Mononuclear cell (primary cell): ENCODE results near the gene COA7. TPM values are rescaled to one million over a fixed set of nuclear protein-coding genes. Genes with fewer than 3 reads are reported as not detected.

Experiments used
- H3K27me3 ChIP-seq: 2 replicates; pipeline ENCODE4 v1.6.0; 2011; ENCODE audit warnings: low read length, control low read depth; ENCODE audit not compliant: insufficient read depth
- H3K4me1 ChIP-seq: 2 replicates; pipeline ENCODE4 v1.5.1; 2011; ENCODE audit warnings: mild to moderate bottlenecking, low read length, control low read depth; ENCODE audit not compliant: insufficient read depth
- H3K4me3 ChIP-seq: 2 replicates; pipeline ENCODE4 v1.5.1; 2011; ENCODE audit warnings: mild to moderate bottlenecking, low read length, moderate library complexity
- H3K9me3 ChIP-seq: 2 replicates; pipeline ENCODE4 v1.5.1; 2011; ENCODE audit warnings: low read depth, mild to moderate bottlenecking, control low read depth, low read length
- total RNA-seq: library from RNA; depleted of rRNA; stranded (reverse); fragments of >200 nt; gene quantifications from one replicate; pipeline ENCODE4 v1.2.3, GENCODE V29; 2012

The COA7 gene
- total RNA-seq, 1 donor = 1.8 TPM

GRCh38 chr1:52684545-52684944 lies 13.6 kb downstream of the COA7 start:
- no peaks in the 10 kb centered on the region for H3K9me3 ChIP-seq
- H3K4me3 ChIP-seq = no peak overlapping the region
- no peaks in the 10 kb centered on the region for H3K27me3 ChIP-seq
- peaks cover 7% of the 10 kb centered on the region for H3K4me1 ChIP-seq

GRCh38 chr1:52683367-52683940 lies 14.7 kb downstream of the COA7 start:
- H3K4me1 ChIP-seq = peaks cover 7% of the 10 kb centered on the region
- H3K9me3 ChIP-seq = no peaks in the 10 kb centered on the region
- no peaks in the 10 kb centered on the region for H3K27me3 ChIP-seq

GRCh38 chr1:52681136-52681535 lies 17.0 kb downstream of the COA7 start:
- H3K4me3 ChIP-seq = no peak overlapping the region
- peaks cover 6% of the 10 kb centered on the region for H3K4me1 ChIP-seq
- no peaks in the 10 kb centered on the region for H3K27me3 ChIP-seq
- no peaks in the 10 kb centered on the region for H3K9me3 ChIP-seq

More at GRCh38 chr1:52683367-52683940, 14.7 kb downstream of the COA7 start:
- no peak overlapping the region for H3K4me3 ChIP-seq

- Histone ChIP-seq H3K9me3 (no peaks in the 10 kb centered on the region), H3K4me1 (no peaks in the 10 kb centered on the region), H3K4me3 (no peak overlapping the region), H3K27me3 (no peaks in the 10 kb centered on the region)
Observed at GRCh38 chr1:52680353-52680752, 17.8 kb downstream of the COA7 start.

GRCh38 chr1:52679498-52679897 lies 18.6 kb downstream of the COA7 start:
- H3K27me3 ChIP-seq = no peaks in the 10 kb centered on the region
- H3K4me3 ChIP-seq = no peak overlapping the region
- H3K9me3 ChIP-seq = no peaks in the 10 kb centered on the region
- peaks cover 3% of the 10 kb centered on the region for H3K4me1 ChIP-seq

GRCh38 chr1:52679048-52679447 lies 19.1 kb downstream of the COA7 start:
- H3K9me3 ChIP-seq = no peaks in the 10 kb centered on the region
- H3K4me3 ChIP-seq = no peak overlapping the region
- H3K4me1 ChIP-seq = peaks cover 5% of the 10 kb centered on the region
- no peaks in the 10 kb centered on the region for H3K27me3 ChIP-seq

GRCh38 chr1:52677076-52677806 lies 20.9 kb downstream of the COA7 start:
- Histone ChIP-seq H3K4me1 (peaks cover 5% of the 10 kb centered on the region), H3K27me3 (no peaks in the 10 kb centered on the region), H3K4me3 (no peak overlapping the region), H3K9me3 (no peaks in the 10 kb centered on the region)

- Histone ChIP-seq H3K4me1 (peaks cover 5% of the 10 kb centered on the region), H3K4me3 (no peak overlapping the region), H3K9me3 (no peaks in the 10 kb centered on the region), H3K27me3 (no peaks in the 10 kb centered on the region)
Observed at GRCh38 chr1:52676249-52676903, 21.8 kb downstream of the COA7 start.

GRCh38 chr1:52674497-52675384 lies 23.4 kb downstream of the COA7 start:
- H3K27me3 ChIP-seq = no peaks in the 10 kb centered on the region
- no peaks in the 10 kb centered on the region for H3K9me3 ChIP-seq
- peaks cover 5% of the 10 kb centered on the region for H3K4me1 ChIP-seq
- H3K4me3 ChIP-seq = no peak overlapping the region

- no peak overlapping the region for H3K4me3 ChIP-seq
- peaks cover 5% of the 10 kb centered on the region for H3K4me1 ChIP-seq
- no peaks in the 10 kb centered on the region for H3K9me3 ChIP-seq
- no peaks in the 10 kb centered on the region for H3K27me3 ChIP-seq
Observed at GRCh38 chr1:52673513-52673912, 24.6 kb downstream of the COA7 start.

- Histone ChIP-seq H3K4me1 (peaks cover 5% of the 10 kb centered on the region), H3K4me3 (no peak overlapping the region), H3K27me3 (no peaks in the 10 kb centered on the region), H3K9me3 (no peaks in the 10 kb centered on the region)
Observed at GRCh38 chr1:52672946-52673345, 25.2 kb downstream of the COA7 start.

GRCh38 chr1:52670604-52671003 lies 27.5 kb downstream of the COA7 start:
- H3K4me3 ChIP-seq = no peak overlapping the region
- no peaks in the 10 kb centered on the region for H3K9me3 ChIP-seq
- H3K4me1 ChIP-seq = peaks cover 5% of the 10 kb centered on the region
- H3K27me3 ChIP-seq = no peaks in the 10 kb centered on the region

GRCh38 chr1:52669696-52670095 lies 28.5 kb downstream of the COA7 start:
- no peaks in the 10 kb centered on the region for H3K27me3 ChIP-seq
- no peaks in the 10 kb centered on the region for H3K9me3 ChIP-seq
- no peak overlapping the region for H3K4me3 ChIP-seq
- H3K4me1 ChIP-seq = peaks cover 4% of the 10 kb centered on the region

GRCh38 chr1:52668711-52669110 lies 29.4 kb downstream of the COA7 start:
- H3K4me1 ChIP-seq = no peaks in the 10 kb centered on the region
- H3K27me3 ChIP-seq = no peaks in the 10 kb centered on the region
- no peak overlapping the region for H3K4me3 ChIP-seq
- no peaks in the 10 kb centered on the region for H3K9me3 ChIP-seq

- Histone ChIP-seq H3K4me1 (no peaks in the 10 kb centered on the region), H3K4me3 (no peak overlapping the region), H3K9me3 (no peaks in the 10 kb centered on the region), H3K27me3 (no peaks in the 10 kb centered on the region)
Observed at GRCh38 chr1:52667984-52668383, 30.2 kb downstream of the COA7 start.
